Effector CD8-positive, alpha-beta T cell (primary cell): ENCODE data around the gene PRIM1.
"Not testable (repeated sequence)": the region's sequence is repeated elsewhere in the genome, so short reads cannot be mapped to it uniquely, and the experiment has no call there.

ENCODE experiments used
- DNase-seq: peaks from one replicate; lab custom pipeline; 2025; lab: John Stamatoyannopoulos, UW
- total RNA-seq, 4 experiments: gene quantifications; one replicate each; lab custom pipeline; 2026; lab: John Stamatoyannopoulos, UW

Gene PRIM1
- total RNA-seq: 9.4 to 18.3 (median 13.0) reads per million in 4 experiments

- DNase-seq: peak; percentile 68
These were observed at the start of gene PRIM1 for GRCh38 chr12:56751712-56752598. TSS of gene PRIM1 (minus strand) at chr12:56752323. CDS start at chr12:56752298, 25 bp downstream.

- DNase-seq: no peak
These were observed 48.1 kb upstream of the PRIM1 start for GRCh38 chr12:56800221-56800620.

GRCh38 chr12:56799345-56799744 is 47.2 kb upstream of the PRIM1 start:
- DNase-seq: not testable (repeated sequence)

DNA sequence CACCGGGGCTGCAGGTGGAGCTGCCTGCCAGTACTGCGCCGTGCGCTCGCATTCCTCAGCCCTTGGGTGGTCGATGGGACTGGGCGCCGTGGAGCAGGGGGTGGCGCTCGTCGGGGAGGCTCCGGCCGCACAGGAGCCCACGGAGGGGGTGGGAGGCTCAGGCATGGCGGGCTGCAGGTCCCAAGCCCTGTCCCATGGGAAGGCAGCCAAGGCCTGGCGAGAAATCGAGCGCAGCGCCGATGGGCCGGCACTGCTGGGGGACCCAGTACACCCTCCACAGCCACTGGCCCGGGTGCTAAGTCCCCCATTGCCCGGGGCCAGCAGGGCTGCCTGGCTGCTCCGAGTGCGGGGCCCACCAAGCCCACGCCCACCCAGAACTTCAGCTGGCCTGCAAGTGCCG is 43.7 kb upstream of the PRIM1 start:
- not testable (repeated sequence) for DNase-seq

- not testable (repeated sequence) for DNase-seq
These were observed 43.0 kb upstream of the PRIM1 start for GRCh38 chr12:56795046-56795562.

DNA sequence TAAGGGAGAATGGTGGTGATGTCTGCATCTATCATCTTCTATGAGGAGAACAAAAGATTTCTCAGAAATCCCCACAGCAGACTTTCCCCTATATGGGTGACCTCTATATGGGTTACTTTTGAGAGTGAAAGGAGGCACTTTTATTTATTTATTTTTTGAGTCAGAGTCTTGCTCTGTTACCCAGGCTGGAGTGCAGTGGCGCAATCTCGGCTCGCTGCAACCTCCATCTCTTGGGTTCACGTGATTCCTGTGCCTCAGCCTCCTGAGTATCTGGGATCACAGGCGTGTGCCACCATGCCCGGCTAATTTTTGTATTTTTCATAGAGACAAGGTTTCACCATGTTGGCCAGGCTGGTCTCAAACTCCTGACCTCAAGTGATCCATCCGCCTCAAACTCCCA is 41.0 kb upstream of the PRIM1 start:
- not testable (repeated sequence) for DNase-seq

GRCh38 chr12:56792678-56793077 is 40.6 kb upstream of the PRIM1 start:
- DNase-seq: no peak

DNA sequence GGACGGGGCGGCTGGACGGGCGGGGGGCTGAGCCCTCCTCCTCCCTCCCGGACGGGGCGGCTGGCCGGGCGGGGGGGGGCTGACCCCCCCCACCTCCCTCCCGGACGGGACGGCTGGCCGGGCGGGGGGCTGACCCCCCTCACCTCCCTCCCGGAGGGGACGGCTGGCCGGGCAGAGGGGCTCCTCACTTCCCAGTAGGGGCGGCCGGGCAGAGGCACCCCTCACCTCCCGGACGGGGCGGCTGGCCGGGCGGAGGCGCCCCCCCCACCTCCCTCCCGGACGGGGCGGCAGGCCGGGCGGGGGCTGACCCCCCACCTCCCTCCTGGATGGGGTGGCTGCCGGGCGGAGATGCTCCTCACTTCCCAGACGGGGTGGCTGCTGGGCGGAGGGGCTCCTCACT is 37.3 kb upstream of the PRIM1 start:
- DNase-seq: not testable (repeated sequence)

DNA sequence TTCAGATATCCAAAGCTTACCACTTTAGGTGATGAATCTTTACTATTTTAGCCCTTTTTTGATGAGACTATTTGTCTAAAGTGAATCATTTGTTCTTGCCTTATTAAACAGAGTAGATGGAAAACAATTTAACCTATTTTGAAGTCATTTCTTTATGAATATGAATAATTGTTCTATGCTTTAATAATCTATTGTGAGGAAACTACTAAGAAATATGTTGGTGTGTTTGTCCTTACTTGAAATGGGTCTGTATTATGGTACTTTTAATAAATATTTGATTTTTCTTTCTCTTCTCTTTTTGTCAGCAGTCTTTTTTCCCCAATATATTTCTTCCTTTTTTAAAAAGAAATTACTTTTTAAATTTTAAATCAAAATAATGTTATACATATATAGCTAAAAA is 35.4 kb upstream of the PRIM1 start:
- DNase-seq: no peak

DNA sequence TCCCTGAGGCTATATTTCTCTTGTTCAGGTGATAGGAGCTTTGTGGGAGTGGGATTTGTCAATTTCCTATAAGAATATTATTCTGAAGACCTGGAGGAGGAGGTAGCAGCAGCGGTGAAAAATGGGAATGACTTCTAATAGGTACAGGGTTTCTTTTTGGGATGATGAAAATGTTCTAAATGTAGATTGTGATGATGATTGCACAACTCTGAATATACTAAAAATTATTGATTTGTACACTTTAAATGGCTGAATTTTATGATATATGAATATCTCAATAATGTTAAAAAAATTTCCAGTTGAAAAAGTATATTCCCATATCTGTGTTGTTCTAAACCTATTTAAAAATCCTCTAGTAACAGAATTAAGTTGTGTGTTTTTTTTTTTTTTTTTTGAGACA is 33.8 kb upstream of the PRIM1 start:
- DNase-seq: no peak

DNA sequence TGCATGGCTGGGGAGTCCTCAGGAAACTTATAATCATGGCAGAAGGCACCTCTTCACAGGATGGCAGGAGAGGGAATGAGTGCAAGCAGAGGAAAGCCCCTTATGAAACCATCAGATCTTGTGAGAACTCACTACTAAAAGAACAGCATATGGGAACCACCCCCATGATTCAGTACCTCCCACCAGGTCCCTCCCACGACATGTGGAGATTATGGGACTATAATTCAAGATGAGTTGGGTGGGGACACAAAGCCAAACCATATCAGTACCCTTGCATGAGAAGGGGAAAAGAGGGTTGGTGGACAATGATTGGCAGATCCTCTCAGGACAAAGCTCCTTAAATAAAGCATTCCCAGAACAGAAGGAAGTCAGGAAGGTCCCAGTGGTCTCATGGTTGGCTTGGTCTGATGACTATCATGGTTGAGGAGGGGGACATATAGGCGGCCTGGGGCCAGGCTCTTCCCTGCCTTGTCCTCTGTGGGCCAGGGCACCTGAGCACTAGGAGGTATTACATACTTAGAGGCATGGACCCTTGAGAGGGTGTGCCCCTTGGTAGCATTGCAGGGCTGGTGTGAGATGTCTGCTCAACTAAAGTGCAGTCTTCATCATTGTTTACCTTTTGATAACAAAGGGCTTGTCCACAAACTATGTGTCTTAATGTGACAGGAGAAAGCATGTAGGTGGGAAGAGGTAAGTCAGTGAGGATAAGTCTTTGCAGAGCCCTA is 33.2 kb upstream of the PRIM1 start:
- DNase-seq: no peak

DNA sequence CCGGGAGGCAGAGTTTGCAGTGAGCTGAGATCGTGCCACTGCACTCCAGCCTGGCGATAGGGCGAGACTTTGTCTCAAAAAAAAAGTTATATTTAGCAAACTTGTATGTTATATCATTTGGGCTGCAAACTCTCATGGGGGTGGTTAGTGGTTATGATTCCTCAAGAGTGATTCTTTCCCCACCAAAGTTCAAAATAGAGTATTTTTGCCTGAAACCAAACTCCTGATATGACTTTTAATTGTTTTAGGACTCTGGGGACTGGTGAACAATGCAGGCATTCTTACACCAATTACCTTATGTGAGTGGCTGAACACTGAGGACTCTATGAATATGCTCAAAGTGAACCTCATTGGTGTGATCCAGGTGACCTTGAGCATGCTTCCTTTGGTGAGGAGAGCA is 29.6 kb upstream of the PRIM1 start:
- no peak for DNase-seq

GRCh38 chr12:56778756-56779155 is 26.6 kb upstream of the PRIM1 start:
- DNase-seq: no peak

DNA sequence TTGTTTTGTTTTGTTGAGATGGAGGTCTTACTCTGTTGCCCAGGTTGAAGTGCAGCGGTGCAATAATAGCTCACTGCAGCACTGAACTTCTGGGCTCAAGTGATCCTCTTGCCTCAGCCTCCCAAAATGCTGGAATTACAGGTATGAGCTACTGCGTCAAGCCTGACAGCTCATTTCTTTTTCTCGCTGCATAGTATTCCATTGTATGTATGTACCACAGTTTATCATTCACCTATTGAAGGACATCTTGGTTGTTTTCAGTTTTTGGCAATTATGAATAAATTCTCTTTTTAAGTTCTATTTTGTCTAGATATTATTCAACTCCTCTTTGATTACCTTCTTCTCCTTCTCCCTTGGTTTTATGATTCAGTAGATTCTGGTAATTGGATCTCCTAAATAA is 24.5 kb upstream of the PRIM1 start:
- DNase-seq: no peak

DNA sequence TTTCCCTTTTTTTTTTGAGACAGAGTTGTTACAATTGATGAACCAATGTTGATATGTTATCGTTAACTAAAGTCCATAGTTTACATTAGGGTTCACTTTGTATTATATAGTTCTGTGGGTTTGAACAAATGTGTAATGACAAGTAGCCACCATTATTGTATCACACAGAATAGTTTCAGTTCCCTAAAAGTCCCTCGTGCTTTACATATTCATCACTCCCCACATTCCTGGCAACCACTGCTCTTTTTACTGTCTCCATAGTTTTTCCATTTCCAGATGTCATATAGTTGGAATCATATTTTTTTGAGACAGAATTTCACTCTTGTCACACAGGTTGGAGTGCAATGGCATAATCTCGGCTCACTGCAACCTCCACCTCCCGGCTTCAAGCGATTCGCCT is 23.5 kb upstream of the PRIM1 start:
- DNase-seq: no peak

DNA sequence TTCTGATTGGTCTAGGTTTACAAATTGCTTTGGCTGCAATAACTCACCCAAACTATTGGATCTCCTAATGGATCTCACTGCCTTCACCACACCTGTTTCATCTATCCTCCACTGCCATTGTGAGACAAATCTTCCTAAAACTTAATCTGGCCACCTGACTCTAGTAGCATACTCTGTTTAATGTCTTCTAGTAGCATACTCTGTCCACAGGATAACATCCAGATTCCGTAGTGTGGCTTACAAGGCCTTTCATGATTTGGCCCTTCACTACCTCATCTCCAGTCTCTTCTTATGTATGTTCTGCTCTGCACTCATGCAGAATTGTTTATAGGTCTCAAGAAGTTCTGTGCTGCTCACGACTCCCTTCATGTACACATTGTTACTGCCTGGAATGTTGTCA is 21.0 kb upstream of the PRIM1 start:
- no peak for DNase-seq

DNA sequence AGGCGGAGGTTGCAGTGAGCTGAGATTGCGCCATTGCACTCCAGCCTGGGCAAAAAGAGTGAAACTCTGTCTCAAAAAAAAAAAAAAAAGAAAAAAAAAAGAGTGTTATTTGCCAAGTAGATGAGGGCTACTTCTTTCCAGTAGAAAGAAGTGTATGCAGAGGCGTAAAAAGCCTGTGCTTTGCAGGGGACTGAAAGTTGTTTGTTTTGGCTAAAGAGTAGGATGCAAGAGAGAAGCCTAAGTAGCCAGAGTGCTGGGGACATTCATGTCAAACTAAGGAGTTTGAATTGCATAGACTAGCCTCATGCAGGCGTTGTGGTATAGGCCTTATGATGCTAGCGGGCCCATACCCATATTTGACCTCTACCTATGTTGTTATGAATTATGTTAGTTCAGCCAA is 20.5 kb upstream of the PRIM1 start:
- no peak for DNase-seq

- DNase-seq: no peak
These were observed 17.7 kb upstream of the PRIM1 start for GRCh38 chr12:56769868-56770267.

DNA sequence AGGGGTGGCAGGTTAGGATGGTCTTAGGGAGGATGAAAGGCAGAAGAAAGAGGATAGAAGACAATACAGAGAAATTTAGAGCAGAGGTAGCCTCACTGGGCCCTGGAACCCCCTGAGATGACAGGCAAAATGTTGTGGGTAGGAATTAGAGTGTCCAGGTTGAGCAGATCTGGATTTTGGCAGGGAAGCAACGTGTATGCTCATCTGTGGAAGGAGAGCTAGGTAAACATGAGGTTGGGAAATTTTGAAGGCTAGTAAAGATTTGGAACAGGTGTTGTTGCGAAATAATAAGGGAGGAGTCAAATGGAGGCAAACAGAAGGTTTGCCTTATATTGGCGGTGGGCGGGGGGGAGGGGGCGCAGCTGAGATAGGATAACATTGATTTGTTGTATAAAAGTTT is 16.3 kb upstream of the PRIM1 start:
- DNase-seq: no peak

DNA sequence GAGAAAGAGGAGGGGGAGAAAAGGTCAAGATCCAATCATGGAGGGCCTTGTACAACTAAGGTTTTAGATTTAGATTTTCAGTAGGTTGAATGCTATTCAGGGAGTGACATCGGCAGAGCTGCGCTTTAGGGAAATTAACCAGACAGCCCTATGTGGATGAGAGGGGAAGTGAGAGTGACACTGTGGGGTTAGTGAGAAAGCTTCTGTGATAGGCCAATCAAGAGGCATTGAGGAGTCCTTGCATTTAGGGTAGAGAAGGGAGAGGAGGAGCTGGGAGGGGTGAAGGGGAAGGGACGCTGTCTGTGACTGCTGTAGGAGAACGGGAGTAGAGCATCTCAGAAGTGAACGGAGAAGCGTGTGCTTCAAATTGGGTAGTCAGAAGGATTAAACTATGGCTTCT is 14.4 kb upstream of the PRIM1 start:
- no peak for DNase-seq

- DNase-seq: no peak
These were observed 11.9 kb upstream of the PRIM1 start for GRCh38 chr12:56763753-56764657.

- DNase-seq: no peak
These were observed 9.7 kb upstream of the PRIM1 start for GRCh38 chr12:56761812-56762211.
